Measurements from ENCODE around the gene DGCR6L.
"Not testable (repeated sequence)": the region's sequence is repeated elsewhere in the genome, so short reads cannot be mapped to it uniquely, and the experiment has no call there.

DGCR6L gene

GRCh38 chr22:20273758-20274181 is 46.1 kb downstream of the DGCR6L start:
- no peak for DNase-seq

- no peak for DNase-seq
Observed at GRCh38 chr22:20272700-20273099, 47.2 kb downstream of the DGCR6L start.

DNA sequence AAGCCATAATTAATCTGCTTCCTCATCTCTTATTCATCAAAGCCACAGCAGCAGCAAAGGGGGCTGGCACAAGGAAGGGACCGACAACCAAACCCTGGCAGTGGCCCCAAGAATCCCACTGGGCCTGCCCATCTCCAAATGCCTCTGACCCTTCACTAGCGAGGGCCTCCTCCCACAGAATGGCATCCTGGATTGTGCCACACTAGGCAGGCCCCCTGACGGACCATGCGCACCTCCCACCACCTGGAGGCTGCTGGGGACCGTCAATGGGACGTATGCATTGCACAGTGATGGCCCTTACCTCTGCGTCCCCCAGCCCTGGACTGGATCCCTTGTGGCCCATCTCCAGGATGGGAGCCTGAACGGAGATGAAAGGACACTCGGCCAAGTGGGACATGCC is 47.7 kb downstream of the DGCR6L start:
- DNase-seq, result no peak

DNA sequence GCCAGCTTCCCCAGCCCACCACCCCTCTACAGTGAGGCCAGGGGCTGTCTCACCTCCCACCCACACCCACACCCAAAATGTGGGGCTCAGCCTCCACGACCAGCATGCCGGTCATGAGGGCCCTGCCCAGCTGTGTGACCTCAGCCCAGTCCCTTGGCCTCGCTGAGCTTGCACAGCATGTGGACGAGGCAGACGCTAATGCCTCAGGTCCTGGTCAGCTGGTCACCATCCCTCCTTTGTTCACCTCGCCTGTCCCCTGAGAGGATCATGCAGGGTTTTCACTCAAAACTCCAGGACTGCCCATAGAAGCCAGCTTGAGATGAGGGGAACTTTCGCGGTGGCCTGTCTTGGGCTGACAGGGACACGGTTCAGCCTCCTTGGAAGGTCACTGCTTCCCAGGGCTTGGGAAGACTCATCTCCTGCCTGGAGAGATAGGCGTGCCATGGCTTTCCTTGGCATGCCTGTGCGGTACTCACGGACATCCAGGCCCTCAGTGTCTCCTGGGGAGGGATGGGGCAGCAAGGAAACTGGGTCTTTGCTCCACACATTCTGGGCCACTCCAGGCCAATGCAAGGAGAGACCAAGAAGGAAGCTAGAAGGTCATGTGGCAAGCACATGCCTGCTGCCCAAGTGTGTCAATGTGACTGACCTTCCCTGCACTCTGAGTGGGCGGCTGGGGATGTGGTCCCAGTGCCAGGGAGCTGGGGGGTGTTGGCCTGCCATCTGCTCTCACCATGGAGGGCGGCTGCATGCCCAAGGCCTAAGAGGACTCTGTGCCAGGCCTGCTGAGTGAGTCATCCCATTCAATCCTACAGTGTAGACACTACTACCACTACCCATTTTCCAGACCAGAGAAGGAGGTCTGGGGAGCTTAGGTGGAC is 48.5 kb downstream of the DGCR6L start:
- DNase-seq, result no peak

DNA sequence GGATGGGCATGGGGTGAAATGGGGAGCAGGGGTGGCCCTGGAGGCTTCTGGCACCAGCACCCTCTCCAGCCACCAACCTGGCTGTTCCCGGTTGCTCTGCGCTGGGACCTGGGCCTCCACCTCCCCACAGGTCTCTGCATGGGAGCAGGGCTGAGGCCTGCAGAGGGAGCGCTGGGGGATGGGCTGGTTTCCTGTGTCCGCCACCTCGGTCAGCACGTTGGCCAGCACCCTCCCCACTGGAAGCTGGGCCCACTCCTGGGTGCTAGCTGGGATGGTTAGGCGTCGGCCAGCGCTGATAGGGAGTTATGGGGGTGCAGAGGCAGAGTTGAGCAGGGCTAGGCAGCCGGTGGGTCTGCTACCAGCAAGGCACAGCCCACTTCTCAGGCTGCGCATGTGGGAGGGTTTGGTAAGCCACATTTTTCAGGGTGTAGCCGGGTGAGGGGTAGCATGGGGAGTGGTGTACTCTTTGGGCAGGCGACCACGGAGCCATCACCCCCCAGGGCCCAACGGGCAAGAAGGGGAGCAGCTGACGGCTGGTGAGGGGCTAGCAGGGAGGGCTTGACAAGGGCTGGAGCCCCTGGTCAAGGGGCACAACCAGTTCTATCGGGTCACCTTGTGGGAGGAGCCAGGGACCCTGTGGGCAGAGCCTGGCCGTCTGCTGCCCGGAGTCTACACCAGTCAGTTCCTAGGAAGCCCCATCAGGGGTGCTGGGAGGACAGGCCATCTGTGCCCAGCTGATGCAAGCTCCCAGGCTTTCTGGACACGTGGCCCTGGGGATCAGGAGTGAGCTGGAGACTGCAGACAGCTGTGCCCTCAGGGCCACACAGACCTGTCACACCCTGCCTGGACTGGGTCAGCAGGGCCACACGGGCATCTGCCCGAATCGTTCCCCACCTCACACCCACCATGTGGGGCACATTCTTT is 49.4 kb downstream of the DGCR6L start:
- DNase-seq, result not testable (repeated sequence)

DNA sequence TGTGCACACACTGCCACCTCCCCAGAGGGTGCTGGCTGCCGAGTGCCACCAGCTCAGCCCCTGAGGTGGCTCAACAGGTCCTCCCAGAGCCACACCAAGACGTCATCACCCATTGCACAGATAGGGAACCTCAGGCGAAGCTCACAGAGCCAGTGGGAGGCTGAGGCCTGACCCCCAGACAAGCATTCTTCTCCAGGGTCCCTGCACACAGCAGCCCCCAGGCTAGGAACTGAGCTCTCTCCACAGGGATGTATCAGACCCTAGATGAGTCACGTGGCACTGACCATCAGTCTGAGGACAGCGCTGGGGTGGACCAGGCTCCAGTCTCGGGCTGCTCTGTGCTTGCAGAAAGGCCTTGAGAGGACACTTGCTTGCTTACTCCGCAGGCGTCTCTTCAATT is 50.2 kb downstream of the DGCR6L start:
- DNase-seq, result not testable (repeated sequence)

DNA sequence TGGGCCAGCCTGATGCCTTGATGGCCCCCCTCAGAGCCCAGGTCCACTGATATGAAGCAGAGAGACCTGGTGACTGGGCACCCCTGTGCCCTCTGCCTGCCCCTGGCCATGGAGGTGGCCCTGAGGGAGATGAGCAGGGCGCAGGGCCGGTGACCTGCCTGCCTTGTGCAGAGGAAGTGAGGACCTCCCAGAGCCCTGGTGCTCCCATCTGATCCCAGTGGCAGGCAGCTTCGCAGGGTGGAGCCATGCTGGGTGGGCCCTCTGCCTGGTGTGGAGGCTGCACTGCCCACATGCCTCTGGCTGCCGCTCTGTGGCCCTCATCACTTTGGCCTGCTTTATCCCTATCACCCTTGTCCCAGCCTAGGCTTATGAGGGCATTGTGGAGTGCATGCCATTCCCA is 50.7 kb downstream of the DGCR6L start:
- DNase-seq, result not testable (repeated sequence)

GRCh38 chr22:20268279-20269012 is 51.4 kb downstream of the DGCR6L start, which contains the start of gene RTN4R:
Gene RTN4R, minus strand, starts transcription at chr22:20268318. Its CDS starts 226 bp downstream, at chr22:20268092.
- no peak for DNase-seq

DNA sequence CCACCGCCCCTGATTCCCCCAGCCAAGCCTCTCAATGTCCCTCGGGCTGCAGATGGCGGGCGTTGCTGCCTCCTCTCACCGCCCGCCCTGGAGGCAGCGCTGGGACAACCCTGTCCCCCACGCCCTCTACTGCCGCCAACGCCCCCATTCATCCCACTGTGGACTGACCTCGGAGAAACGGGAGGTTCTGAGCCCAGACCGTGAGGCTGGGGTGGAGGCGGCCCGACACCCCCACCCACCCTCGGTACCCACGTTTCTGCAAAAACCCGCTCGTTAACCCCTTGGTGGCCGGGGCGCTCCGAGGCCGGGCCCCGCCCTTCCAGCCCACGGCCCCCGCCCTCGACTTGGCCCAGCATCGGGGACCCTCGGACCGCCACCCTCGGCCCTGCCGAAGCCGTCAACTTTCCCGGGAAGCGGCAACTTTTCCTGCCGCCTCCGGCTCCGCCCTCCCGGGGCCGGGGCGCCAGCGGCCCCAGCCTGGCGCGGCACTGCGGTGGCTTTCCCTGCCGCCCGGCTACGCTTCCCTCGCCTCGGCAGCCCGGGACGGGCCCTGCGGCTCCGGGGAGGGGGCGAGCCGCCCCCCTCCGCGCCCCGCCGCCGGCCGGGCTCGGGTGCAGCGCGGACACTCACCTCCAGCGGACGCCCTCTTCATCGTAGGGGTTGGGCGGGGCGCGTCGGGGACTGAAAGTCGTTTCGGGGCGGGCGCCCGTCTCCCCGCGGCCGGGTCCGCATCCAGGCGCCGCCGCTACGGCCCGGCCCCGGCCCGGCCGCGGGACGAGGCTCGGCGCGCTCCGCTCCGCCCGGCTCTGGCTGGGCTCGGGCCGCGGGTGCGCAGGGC is 52.2 kb downstream of the DGCR6L start:
- DNase-seq, result no peak

GRCh38 chr22:20266667-20267440 is 53.0 kb downstream of the DGCR6L start:
- DNase-seq, result not testable (repeated sequence)

GRCh38 chr22:20265772-20266666 is 53.8 kb downstream of the DGCR6L start:
- not testable (repeated sequence) for DNase-seq

- DNase-seq, result no peak
Observed at GRCh38 chr22:20264614-20265452, 55.0 kb downstream of the DGCR6L start.
